ENCODE results near the gene SIRT3.

SIRT3 gene

GRCh38 chr11:207208-207862 is 28.8 kb downstream of the SIRT3 start, which contains the start of the genes BET1L and RIC8A (continued):
- TF ChIP-seq ZNF777 (tag by site-specific recombination; IDR thresholded peaks at IDR 0.05; ENCODE audit: borderline replicate concordance) = no peak
- TF ChIP-seq, protein P1, sequence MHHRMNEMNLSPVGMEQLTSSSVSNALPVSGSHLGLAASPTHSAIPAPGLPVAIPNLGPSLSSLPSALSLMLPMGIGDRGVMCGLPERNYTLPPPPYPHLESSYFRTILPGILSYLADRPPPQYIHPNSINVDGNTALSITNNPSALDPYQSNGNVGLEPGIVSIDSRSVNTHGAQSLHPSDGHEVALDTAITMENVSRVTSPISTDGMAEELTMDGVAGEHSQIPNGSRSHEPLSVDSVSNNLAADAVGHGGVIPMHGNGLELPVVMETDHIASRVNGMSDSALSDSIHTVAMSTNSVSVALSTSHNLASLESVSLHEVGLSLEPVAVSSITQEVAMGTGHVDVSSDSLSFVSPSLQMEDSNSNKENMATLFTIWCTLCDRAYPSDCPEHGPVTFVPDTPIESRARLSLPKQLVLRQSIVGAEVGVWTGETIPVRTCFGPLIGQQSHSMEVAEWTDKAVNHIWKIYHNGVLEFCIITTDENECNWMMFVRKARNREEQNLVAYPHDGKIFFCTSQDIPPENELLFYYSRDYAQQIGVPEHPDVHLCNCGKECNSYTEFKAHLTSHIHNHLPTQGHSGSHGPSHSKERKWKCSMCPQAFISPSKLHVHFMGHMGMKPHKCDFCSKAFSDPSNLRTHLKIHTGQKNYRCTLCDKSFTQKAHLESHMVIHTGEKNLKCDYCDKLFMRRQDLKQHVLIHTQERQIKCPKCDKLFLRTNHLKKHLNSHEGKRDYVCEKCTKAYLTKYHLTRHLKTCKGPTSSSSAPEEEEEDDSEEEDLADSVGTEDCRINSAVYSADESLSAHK (tag by site-specific recombination; IDR thresholded peaks at IDR 0.05) = no peak
- TF ChIP-seq GLI2 (tag by site-specific recombination; IDR thresholded peaks at IDR 0.05; ENCODE audit: borderline replicate concordance, low read depth) = no peak

- POLR2A ChIA-PET = interaction anchor here (0.5 to 2.5 kb wide), 25 partner anchors 10 to 613 kb away, joined by 3 to 22 read pairs (median 5); partner anchors contain the start of genes PHRF1, PSMD13, RNH1 and TALDO1
- Histone ChIP-seq H3K9me3 (ENCODE audit: control insufficient read depth, insufficient read depth, low read depth, low read length) (no peaks in the 10 kb centered on the region), H3K27ac (ENCODE audit: extremely low read depth, low read depth, low read length) (peak overlapping the region; percentile 63; the same call in 1 of the 2 replicates), H3K4me3 (ENCODE audit: low read depth, low read length) (peak overlapping the region; percentile 83), H3K4me1 (ENCODE audit: control insufficient read depth, insufficient read depth, low read length) (no peaks in the 10 kb centered on the region), H3K36me3 (ENCODE audit: control insufficient read depth in 2 of 2, insufficient read depth in 1 of 2, low read length in 2 of 2) (peaks cover 0 to 55% of the 10 kb centered on the region in 2 experiments; a peak in 1 of 3 replicates)
- CTCF ChIA-PET = interaction anchor here (0.7 to 1.9 kb wide), 3 partner anchors 44 to 164 kb away, joined by 3 to 7 read pairs (median 3); no protein-coding TSS in a partner anchor
- TF ChIP-seq ZSCAN23 (tag by site-specific recombination; IDR thresholded peaks at IDR 0.05) (no peak), ZSCAN30 (tag by site-specific recombination; IDR thresholded peaks at IDR 0.05) (0 out of 2 replicates have a peak, but pooled peaks have one; percentile 16), ZBTB17 (tag by site-specific recombination; IDR thresholded peaks at IDR 0.05) (peak; percentile 74), ZNF488 (tag by site-specific recombination; IDR thresholded peaks at IDR 0.05) (no peak), ZNF501 (tag by site-specific recombination; IDR thresholded peaks at IDR 0.05) (no peak), SCRT2 (tag by site-specific recombination; IDR thresholded peaks at IDR 0.05) (peak; percentile 61), ZBTB7A (tag by site-specific recombination; IDR thresholded peaks at IDR 0.05; ENCODE audit: low read depth) (peak; percentile 26; the same call in 1 of the 2 replicates), GLIS2 (tag by site-specific recombination; IDR thresholded peaks at IDR 0.05) (peak; percentile 47; the same call in 1 of the 2 replicates), ZNF777 (tag by site-specific recombination; IDR thresholded peaks at IDR 0.05; ENCODE audit: borderline replicate concordance) (0 out of 2 replicates have a peak, but pooled peaks have one; percentile 35), MYNN (tag by site-specific recombination; IDR thresholded peaks at IDR 0.05; ENCODE audit: borderline replicate concordance) (peak; percentile 12; the same call in 1 of the 2 replicates)
Measured at GRCh38 chr11:206526-207207, 29.5 kb downstream of the SIRT3 start.

DNA sequence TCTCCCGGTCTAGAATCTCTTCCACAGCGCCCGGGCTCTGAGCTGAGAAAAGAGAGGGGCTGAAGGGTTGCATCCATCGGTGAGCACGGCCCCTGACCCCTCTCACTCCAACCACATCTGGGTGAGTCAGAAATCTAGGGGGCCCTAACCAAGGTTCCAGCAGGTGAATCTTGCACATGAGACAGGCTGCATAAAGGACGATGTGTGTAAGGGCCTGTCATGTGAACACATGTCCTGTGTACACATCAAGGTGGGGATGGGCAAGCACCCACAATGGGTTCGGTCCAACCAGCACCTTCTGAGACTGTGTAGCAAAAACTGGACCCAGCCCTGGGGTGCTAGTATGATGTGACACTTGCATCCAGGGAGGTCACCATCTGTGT is 30.1 kb downstream of the SIRT3 start:
- ChIA-PET POLR2A (interaction anchor here (1.0 to 2.2 kb wide), 3 partner anchors 29 to 123 kb away, joined by 4 to 16 read pairs (median 13); partner anchors contain the start of gene PSMD13), CTCF (interaction anchor here (0.7 kb wide), 1 partner anchor 165 kb away, joined by 3 read pairs; no protein-coding TSS in a partner anchor)
- H3K4me1 ChIP-seq (ENCODE audit: control insufficient read depth, insufficient read depth, low read length) = no peaks in the 10 kb centered on the region
- H3K36me3 ChIP-seq (ENCODE audit: control insufficient read depth in 2 of 2, insufficient read depth in 1 of 2, low read length in 2 of 2) = peaks cover 0 to 50% of the 10 kb centered on the region in 2 experiments; a peak in 1 of 3 replicates
- H3K27ac ChIP-seq (ENCODE audit: extremely low read depth, low read depth, low read length) = no peak overlapping the region
- H3K9me3 ChIP-seq (ENCODE audit: control insufficient read depth, insufficient read depth, low read depth, low read length) = no peaks in the 10 kb centered on the region
- no peak overlapping the region; the same call in 1 of the 2 replicates for H3K4me3 ChIP-seq (ENCODE audit: low read depth, low read length)
- TF ChIP-seq ZNF510 (tag by site-specific recombination; IDR thresholded peaks at IDR 0.05; ENCODE audit: insufficient replicate concordance) (no peak), RBAK (tag by site-specific recombination; IDR thresholded peaks at IDR 0.05) (no peak), ZNF202 (tag by site-specific recombination; IDR thresholded peaks at IDR 0.05; ENCODE audit: borderline replicate concordance) (no peak), ZNF677 (tag by site-specific recombination; IDR thresholded peaks at IDR 0.05) (no peak), ZNF169 (tag by site-specific recombination; IDR thresholded peaks at IDR 0.05) (no peak), ZNF768 (tag by site-specific recombination; IDR thresholded peaks at IDR 0.05) (no peak), ELK4 (IDR thresholded peaks at IDR 0.05; ENCODE audit: borderline replicate concordance, low read depth, low read length) (no peak), ZNF292 (tag by site-specific recombination; IDR thresholded peaks at IDR 0.05; ENCODE audit: borderline replicate concordance, low read depth) (no peak), ZBTB21 (tag by site-specific recombination; IDR thresholded peaks at IDR 0.05) (no peak), ZNF23 (tag by site-specific recombination; IDR thresholded peaks at IDR 0.05; ENCODE audit: borderline replicate concordance) (no peak), ZNF610 (tag by site-specific recombination; IDR thresholded peaks at IDR 0.05; ENCODE audit: borderline replicate concordance) (no peak), ZNF404 (tag by site-specific recombination; IDR thresholded peaks at IDR 0.05) (no peak), ZNF623 (tag by site-specific recombination; IDR thresholded peaks at IDR 0.05) (no peak), ZNF629 (tag by site-specific recombination; IDR thresholded peaks at IDR 0.05) (no peak)
- TF ChIP-seq, protein P2, sequence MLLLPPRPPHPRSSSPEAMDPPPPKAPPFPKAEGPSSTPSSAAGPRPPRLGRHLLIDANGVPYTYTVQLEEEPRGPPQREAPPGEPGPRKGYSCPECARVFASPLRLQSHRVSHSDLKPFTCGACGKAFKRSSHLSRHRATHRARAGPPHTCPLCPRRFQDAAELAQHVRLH (tag by site-specific recombination; IDR thresholded peaks at IDR 0.05) = no peak
